ENCODE measurements around the gene SMG6.
"Not testable (repeated sequence)": the region's sequence is repeated elsewhere in the genome, so short reads cannot be mapped to it uniquely, and the experiment has no call there.

The SMG6 gene

DNA sequence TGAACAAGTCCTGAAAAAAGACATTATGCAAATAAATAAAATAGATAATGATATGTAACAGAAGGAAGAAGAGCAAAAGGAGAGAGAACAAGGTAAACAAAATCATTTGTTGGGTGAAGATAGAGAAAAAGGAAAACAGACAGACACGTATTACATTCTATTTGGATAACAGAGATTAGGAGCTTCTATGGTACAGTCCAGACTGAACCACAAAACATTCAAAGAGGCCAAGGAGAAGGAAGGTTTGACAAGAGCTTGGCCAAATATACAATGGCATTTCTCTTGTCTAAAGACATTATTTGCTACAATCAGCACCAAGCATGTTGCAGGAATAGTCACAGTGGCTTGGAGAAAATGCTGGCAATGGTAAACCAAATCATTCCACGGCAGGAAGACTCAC lies 29.2 kb downstream of the SMG6 start:
- TF ChIP-seq, protein P1, sequence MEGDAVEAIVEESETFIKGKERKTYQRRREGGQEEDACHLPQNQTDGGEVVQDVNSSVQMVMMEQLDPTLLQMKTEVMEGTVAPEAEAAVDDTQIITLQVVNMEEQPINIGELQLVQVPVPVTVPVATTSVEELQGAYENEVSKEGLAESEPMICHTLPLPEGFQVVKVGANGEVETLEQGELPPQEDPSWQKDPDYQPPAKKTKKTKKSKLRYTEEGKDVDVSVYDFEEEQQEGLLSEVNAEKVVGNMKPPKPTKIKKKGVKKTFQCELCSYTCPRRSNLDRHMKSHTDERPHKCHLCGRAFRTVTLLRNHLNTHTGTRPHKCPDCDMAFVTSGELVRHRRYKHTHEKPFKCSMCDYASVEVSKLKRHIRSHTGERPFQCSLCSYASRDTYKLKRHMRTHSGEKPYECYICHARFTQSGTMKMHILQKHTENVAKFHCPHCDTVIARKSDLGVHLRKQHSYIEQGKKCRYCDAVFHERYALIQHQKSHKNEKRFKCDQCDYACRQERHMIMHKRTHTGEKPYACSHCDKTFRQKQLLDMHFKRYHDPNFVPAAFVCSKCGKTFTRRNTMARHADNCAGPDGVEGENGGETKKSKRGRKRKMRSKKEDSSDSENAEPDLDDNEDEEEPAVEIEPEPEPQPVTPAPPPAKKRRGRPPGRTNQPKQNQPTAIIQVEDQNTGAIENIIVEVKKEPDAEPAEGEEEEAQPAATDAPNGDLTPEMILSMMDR (conservative IDR thresholded peaks at IDR 0.05; ENCODE audit: low read depth, low read length) = no peak
- no peak for DNase-seq (ENCODE audit: low read depth)
- H3K4me3 ChIP-seq (ENCODE audit: low read length) = no peak overlapping the region

DNA sequence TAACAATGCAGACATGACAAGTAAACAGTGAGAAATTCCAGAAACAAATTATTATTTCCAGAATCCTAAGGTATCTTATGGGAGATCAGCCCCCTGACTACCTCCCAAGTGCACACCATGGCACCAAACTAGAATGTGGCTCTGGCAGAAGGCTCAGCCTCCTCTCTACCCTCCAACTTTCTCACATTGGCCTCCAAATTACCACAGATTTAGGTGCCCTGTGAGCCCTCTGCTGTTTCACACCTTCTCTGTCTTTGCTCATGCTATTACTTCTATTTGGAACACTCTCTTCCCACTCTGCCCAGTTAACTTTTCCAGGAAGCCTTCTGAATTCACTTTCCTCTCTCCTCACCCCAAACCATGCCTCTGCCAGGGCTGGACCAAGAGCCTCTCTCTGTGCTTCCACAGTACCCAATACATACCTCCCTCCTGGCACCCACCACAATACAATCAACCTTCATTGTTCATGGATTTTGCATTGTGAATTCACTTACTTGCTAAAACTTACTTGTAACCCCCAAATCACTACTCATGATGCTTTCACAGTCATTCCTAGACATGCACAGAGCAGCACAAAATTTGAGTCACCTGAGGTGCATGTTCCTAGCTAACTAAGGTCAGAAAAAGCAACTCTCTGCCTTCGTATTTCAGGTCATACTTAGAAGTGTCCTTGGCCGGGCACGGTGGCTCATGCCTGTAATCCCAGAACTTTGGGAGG lies 31.4 kb downstream of the SMG6 start:
- DNase-seq (ENCODE audit: low read depth) = no peak
- no peak overlapping the region for H3K4me3 ChIP-seq (ENCODE audit: low read length)
- TF ChIP-seq, protein P1 (conservative IDR thresholded peaks at IDR 0.05; ENCODE audit: low read depth, low read length) = no peak

DNA sequence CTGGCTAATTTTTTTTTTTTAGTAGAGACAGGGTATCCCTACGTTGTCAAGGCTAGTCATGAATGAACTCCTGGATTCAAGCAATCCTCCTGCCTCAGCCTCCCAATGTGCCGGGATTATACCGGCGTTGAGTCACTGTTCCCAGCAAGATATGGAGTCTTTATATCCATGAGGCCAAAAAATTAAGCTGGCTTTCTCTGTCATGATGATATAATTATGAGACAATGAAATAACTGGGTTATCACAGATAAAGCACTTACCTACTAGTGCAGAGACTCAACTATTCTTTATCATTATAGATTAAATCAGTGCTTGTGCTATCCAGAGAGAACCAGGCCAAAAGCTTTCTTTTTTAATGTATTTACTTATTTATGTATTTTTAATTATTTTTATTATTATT lies 36.2 kb downstream of the SMG6 start:
- H3K4me3 ChIP-seq (ENCODE audit: low read length) = no peak overlapping the region
- TF ChIP-seq, protein P1 (conservative IDR thresholded peaks at IDR 0.05; ENCODE audit: low read depth, low read length) = no peak

DNA sequence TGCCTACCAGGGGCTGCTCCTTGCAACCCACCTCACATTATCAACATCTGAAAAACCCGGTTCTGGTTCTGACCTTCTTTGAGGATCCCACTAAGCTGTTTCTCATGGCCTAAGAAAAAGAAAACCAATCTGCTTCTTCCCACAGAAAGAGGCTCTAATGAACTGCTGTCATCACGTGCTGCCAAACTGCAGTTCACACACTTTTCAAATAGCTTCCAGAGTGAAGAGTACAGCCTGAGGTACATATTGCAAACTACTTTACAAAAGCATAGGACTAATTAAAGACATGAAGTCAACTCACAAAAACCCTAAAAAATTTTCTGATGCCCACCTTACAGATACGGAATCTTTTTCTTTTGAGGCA lies 36.7 kb downstream of the SMG6 start:
- TF ChIP-seq, protein P1 (conservative IDR thresholded peaks at IDR 0.05; ENCODE audit: low read depth, low read length) = no peak
- H3K4me3 ChIP-seq (ENCODE audit: low read length) = no peak overlapping the region
- DNase-seq (ENCODE audit: low read depth) = no peak

More for the DNA sequence above, 36.2 kb downstream of the SMG6 start:
- no peak for DNase-seq (ENCODE audit: low read depth)

DNA sequence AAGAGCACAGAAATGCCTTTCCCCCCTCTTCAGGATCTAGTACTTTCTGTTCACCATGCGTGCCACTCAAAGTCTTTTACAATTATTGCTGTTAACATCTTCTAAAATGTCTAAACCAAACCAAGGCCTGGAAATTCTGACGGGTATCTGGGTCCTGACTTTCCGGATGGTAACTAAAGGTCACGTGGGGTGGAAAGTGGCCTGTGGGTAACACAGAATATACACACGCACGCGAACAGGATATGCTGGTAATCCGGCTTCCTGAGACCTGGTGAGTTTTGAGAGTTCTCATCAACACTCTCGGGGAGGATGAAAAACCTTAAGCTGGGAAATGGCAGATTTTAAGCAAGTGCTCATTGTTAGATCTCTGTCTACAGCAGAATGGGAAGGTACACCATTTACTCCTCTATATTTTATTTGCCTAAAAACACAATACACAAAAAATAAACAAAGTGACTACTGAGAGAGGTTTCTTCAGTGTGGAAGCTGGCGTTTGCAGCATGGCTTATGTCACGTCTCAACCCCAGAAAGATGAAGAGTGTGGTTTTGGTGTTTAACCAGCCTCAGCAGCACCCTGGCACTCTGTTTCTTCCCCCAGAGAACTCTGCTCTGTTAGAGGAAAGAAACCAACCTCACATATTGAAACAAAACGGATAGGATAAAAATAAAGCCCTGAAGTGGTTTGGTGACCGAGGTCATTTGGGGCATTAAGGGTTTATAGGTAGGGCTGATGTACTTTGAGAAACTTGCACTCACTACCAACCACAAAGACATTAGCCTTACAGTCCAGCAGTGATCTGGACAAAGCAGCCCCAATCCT lies 37.3 kb downstream of the SMG6 start:
- no peak for DNase-seq (ENCODE audit: low read depth)
- TF ChIP-seq, protein P1 (conservative IDR thresholded peaks at IDR 0.05; ENCODE audit: low read depth, low read length) = no peak
- H3K4me3 ChIP-seq (ENCODE audit: low read length) = no peak overlapping the region

DNA sequence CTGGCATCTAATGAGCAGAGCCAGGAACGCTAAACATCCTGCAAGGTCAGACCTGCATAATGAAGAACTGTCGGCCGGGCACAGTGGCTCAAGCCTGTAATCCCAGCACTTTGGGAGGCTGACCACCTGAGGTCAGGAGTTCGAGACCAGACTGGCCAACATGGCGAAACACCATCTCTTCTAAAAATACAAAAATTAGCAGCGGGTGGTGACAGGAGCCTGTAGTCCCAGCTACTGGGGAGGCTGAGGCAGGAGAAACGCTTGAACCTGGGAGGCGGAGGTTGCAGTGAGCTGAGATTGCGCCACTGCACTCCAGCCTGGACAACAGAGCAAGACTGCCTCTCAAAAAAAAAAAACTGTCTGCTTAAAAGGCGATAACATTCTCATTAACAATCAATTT lies 38.4 kb downstream of the SMG6 start:
- H3K4me3 ChIP-seq (ENCODE audit: low read length); DNase-seq (ENCODE audit: low read depth): not testable (repeated sequence)

DNA sequence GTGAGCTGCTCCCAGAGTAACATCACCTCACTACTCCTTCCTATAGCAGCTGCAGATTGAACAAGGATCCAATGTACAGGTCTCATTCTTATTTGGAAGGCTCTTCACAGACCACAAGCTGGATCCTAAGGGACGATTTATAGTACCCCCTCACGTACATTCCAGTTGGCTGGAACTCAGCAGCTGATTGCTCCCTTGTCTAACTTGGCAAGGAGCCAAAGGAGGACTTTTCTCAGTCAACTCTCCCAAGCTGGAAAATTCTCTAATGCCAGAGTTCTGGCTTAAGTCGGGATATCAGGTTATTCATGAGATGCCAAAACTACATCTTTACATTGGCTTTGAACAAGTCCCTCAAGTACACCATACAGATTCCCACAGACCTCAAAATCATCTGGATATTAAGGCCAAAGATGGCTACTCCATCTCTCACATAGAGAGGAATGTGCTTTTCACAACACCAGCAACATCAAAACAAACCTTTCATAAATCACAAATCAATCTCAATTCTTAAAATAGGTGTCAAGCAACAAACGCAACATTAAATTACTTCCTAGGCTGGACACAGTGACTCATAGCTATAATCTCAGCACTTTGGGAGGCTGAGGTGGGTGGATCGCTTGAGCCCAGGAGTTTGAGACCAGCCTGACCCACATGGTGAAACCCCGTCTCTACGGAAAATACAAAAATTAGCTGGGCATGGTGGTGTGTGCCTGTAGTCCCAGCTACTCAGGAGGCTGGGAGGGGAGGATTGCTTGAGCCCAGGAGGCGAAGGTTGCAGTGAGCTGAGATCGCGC lies 39.3 kb downstream of the SMG6 start:
- DNase-seq (ENCODE audit: low read depth) = no peak
- H3K4me3 ChIP-seq (ENCODE audit: low read length) = no peak overlapping the region
- TF ChIP-seq, protein P1 (conservative IDR thresholded peaks at IDR 0.05; ENCODE audit: low read depth, low read length) = no peak

All from retinal pigment epithelial cell (primary cell).